Measurements from ENCODE around the gene UNC119. TPM values are rescaled to one million over a fixed set of nuclear protein-coding genes. Genes with fewer than 3 reads are reported as not detected.

The UNC119 gene
- total RNA-seq, 1 donor from 2014 or later: 66.2 TPM

DNA sequence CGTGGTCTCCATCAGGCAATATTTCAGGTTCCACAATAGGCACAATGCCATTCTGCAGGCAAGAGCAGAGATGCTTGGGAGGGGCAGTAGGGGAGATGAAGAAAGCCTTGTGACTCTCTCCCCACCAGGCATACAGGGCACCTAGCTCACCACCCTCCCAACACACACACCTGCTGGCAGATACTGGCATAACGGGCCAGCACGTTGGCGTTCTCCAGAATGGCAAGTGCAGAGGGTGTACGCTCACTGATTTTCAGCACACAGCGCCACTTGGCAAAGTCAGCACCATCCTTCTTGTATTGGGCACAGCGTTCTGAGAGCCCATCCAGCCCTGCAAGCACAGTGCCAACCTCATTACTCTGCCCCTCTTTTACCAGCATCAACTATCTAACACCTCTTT lies 22.1 kb upstream of the UNC119 start:
- Mint-ChIP-seq H3K27me3 (ENCODE audit: low read depth) (no peaks in the 10 kb centered on the region), H3K4me3 (no peak overlapping the region), H3K4me1 (peaks cover 28% of the 10 kb centered on the region), H3K36me3 (peaks cover 4% of the 10 kb centered on the region), H3K27ac (no peak overlapping the region), H3K9me3 (no peaks in the 10 kb centered on the region)
- TF ChIP-seq, protein P1, sequence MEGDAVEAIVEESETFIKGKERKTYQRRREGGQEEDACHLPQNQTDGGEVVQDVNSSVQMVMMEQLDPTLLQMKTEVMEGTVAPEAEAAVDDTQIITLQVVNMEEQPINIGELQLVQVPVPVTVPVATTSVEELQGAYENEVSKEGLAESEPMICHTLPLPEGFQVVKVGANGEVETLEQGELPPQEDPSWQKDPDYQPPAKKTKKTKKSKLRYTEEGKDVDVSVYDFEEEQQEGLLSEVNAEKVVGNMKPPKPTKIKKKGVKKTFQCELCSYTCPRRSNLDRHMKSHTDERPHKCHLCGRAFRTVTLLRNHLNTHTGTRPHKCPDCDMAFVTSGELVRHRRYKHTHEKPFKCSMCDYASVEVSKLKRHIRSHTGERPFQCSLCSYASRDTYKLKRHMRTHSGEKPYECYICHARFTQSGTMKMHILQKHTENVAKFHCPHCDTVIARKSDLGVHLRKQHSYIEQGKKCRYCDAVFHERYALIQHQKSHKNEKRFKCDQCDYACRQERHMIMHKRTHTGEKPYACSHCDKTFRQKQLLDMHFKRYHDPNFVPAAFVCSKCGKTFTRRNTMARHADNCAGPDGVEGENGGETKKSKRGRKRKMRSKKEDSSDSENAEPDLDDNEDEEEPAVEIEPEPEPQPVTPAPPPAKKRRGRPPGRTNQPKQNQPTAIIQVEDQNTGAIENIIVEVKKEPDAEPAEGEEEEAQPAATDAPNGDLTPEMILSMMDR (IDR thresholded peaks at IDR 0.05; ENCODE audit: unreplicated experiment): peak; percentile 35
- DNase-seq (ENCODE audit: low spot score in 2 of 2, unreplicated experiment in 2 of 2): no peak

DNA sequence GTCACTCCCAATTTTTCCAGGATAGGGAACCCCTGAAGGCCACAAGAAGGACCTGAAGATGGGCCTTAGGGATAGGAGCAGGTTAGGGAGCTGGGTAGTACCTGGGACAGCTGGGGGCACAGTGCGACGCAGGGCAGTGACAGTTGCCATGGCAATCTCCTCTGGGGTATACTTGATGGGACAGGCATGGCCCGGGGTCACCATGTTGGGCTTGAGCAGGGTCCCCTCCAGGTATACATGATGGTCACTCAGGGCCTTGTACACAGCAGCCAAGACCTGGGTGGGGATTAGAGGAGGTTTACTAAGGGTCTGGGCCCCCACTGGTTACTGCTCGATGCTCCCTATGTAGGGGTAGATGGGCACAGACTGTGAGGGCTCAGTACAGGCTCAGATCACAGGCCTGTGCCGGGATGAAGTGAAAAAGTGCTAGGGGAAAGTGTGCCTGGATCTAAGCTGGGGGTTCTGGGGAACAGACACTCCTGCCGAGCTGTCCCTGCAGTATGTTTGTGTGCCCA lies 21.6 kb upstream of the UNC119 start:
- Mint-ChIP-seq H3K4me3 (no peak overlapping the region), H3K27ac (no peak overlapping the region), H3K27me3 (ENCODE audit: low read depth) (no peaks in the 10 kb centered on the region), H3K4me1 (peaks cover 30% of the 10 kb centered on the region), H3K9me3 (no peaks in the 10 kb centered on the region), H3K36me3 (peaks cover 3% of the 10 kb centered on the region)
- TF ChIP-seq, protein P1 (IDR thresholded peaks at IDR 0.05; ENCODE audit: unreplicated experiment): no peak
- no peak for DNase-seq (ENCODE audit: low spot score in 2 of 2, unreplicated experiment in 2 of 2)

DNA sequence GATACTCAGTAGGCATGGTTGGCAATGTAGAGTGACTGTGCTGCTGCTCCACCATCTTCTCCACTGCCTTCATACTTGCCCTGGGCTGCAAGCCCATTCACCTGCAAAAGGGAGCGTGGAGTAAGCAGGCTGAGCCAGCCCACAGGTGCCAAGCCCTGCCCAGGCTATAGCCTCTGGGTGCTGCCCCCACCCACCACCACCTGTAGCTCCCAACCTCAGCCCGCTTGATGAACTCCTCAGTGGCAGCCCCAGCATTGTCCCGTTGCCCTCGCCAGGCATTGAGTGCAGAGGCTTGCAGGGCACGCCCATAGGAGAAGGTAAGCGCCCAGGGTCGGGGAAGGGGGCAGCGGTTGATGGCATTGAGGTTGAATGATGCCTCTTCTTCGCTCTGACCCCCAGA lies 21.1 kb upstream of the UNC119 start:
- H3K27me3 Mint-ChIP-seq (ENCODE audit: low read depth): no peaks in the 10 kb centered on the region
- H3K4me1 Mint-ChIP-seq: peaks cover 30% of the 10 kb centered on the region
- DNase-seq (ENCODE audit: low spot score in 2 of 2, unreplicated experiment in 2 of 2): no peak
- peaks cover 3% of the 10 kb centered on the region for H3K36me3 Mint-ChIP-seq
- TF ChIP-seq, protein P1 (IDR thresholded peaks at IDR 0.05; ENCODE audit: unreplicated experiment): no peak
- H3K4me3 Mint-ChIP-seq: no peak overlapping the region
- no peak overlapping the region for H3K27ac Mint-ChIP-seq
- H3K9me3 Mint-ChIP-seq: no peaks in the 10 kb centered on the region

DNA sequence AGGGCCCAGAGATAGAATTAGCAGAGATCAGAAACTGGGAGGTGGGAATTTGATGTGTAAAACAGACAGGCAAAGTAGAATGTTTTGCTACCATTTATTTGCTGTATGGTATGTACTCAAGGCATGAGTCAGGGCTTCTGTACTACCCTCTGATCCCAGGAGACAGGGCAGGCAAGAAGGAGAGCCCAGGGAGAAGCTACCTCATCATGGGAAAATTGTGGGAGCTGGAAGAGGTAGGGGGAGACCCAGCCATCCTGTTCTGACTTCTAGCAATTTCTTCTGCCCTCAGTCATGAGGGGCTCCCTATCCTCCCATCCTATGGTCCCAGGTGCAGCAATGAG lies 20.6 kb upstream of the UNC119 start:
- H3K9me3 Mint-ChIP-seq: no peaks in the 10 kb centered on the region
- peaks cover 6% of the 10 kb centered on the region for H3K36me3 Mint-ChIP-seq
- H3K4me3 Mint-ChIP-seq: no peak overlapping the region
- TF ChIP-seq, protein P1 (IDR thresholded peaks at IDR 0.05; ENCODE audit: unreplicated experiment): no peak
- H3K27ac Mint-ChIP-seq: no peak overlapping the region
- H3K4me1 Mint-ChIP-seq: peaks cover 30% of the 10 kb centered on the region
- no peaks in the 10 kb centered on the region for H3K27me3 Mint-ChIP-seq (ENCODE audit: low read depth)
- DNase-seq (ENCODE audit: low spot score in 2 of 2, unreplicated experiment in 2 of 2): no peak

DNA sequence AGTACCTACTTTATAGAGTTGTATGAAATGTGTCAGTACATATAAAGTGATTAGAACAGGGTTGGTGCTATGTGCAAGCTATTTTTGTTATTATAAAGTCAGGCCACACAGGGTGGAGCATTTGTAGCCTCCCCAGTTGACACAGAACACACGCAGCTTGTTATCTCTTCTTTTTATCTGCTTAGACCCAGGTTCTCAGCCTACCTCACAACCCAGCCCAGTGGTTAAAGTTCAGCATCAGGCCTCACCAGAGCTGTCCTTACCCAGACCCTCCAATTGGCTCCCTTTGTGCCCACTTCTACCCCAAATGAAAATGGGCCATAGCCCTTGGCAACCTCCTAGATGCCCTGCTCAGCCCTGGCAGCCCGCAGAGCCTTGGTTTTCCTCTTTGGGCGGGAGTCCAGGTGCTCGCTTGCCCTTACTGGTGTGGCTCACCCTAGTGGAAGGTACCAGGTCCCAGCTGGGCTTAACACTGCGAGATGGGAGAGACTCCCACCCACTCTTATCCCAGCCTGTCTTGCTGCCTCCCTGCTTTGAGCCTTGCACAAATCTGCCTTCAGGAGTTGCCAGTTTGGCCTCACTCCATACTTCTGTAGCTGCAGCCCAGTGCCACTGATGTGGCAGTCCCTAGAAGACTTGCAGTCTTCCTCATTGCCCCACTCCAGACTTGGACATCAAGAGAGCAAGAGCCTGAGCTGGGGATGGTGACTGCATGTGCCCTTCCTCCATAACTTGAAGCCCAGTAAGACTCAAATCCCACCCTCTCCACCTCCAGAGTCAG lies 20.0 kb upstream of the UNC119 start:
- no peak for DNase-seq (ENCODE audit: low spot score in 2 of 2, unreplicated experiment in 2 of 2)
- no peaks in the 10 kb centered on the region for H3K27me3 Mint-ChIP-seq (ENCODE audit: low read depth)
- H3K27ac Mint-ChIP-seq: no peak overlapping the region
- peaks cover 10% of the 10 kb centered on the region for H3K36me3 Mint-ChIP-seq
- H3K4me1 Mint-ChIP-seq: peaks cover 30% of the 10 kb centered on the region
- TF ChIP-seq, protein P1 (IDR thresholded peaks at IDR 0.05; ENCODE audit: unreplicated experiment): no peak
- H3K9me3 Mint-ChIP-seq: no peaks in the 10 kb centered on the region
- peak overlapping the region; percentile 90 for H3K4me3 Mint-ChIP-seq

Data from mesothelial cell of epicardium (in vitro differentiated cells).